GM21723 (cell line): ENCODE results near the gene KRTAP5-5.
"Not testable (repeated sequence)": the region's sequence is repeated elsewhere in the genome, so short reads cannot be mapped to it uniquely, and the experiment has no call there.

Source experiments
- ATAC-seq: cut with Tn5 transposase; IDR thresholded peaks from one replicate; pipeline ENCODE4 v1.9.1; 2021; ENCODE audit warnings: mild to moderate bottlenecking, moderate library complexity; ENCODE audit not compliant: unreplicated experiment

KRTAP5-5 gene

DNA sequence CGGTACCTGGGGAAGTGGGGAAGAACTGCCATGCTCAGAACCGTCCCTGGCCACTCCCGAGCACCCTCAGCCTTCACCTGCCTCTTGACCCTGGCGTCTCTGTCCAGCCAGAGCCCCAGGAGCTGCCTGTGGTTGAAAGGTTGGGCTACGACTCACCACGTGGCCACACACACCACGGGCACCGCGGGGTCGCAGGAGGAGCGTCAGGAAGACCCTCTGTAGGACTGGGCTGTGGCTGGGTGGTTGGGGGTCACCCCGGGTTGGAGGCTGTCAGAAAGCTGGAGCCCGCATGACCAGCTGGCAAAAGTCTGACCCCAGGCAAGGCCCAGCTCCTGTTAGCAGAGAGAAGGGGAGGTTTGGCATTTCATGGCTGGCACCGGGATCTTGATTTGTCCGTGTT, 11.5 kb downstream of the KRTAP5-5 start:
- no peak for ATAC-seq

DNA sequence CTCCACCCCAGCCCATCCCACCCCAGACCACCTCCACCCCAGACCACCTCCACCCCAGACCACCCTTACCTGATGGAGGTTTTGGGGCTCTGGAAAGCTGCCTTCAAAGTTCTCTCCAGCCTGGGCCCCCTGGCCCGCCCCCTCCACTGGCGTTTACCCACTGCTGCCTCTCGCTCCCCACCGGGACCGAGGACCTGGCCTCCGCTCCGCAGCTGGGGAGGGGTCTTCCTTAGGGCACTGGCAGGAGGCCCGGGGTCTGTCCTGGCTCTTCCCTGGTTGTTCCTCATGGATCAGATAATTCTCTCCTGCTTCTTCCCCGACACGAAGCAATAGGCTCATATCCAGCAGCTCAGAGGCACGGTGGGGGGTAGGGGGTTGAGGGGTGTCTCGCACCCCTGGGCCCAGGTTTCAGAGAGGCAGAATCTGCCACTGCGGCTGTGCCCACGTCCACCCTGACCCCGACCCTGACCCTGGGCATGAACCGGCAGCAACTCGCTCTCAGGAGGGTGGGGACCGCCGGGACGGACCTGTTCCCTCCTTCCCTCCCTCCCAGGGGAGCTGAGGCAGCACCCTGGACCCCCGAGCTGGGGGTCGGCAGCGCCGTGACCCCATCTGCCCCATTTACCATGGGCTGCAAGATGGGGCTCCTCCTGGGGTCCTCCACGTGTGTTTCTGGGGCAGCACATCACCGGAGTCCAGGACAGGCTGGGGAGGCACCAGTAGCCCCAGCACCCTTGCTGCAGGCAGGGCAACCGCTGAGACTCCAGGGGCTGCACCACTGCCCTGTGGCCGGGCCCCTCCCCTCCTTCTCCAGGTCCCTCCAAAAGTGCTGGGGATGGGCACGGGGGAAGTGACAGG, 12.9 kb downstream of the KRTAP5-5 start:
- no peak for ATAC-seq

DNA sequence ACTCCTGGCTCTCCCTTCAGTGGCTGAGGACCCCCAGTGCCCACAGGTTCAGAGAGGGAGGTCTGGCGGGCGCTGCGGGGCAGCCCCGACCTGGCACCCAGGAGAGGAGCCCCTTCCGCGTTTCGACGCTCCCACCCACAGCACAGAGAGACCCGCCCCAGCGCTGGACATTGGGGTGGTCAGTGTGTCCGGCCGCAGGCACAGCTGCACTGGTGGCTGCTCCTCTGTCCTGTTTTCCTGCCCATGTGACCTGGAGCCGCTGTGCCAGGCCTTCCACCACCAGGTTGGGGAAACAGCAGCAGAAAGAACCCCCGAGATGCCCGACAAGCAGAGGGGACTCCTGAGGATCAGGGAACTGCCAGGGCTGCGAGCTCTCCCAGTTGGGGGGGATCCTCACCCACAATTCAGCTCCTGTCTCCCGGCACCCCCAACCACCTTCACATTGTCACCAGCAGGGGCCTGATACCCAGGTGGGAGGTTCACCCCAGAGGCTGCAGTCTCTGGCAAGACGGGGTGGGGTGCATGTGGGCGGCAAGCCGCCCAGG, 13.6 kb downstream of the KRTAP5-5 start:
- ATAC-seq = no peak

- no peak for ATAC-seq
Observed at GRCh38 chr11:1644601-1645356, 15.2 kb downstream of the KRTAP5-5 start.

DNA sequence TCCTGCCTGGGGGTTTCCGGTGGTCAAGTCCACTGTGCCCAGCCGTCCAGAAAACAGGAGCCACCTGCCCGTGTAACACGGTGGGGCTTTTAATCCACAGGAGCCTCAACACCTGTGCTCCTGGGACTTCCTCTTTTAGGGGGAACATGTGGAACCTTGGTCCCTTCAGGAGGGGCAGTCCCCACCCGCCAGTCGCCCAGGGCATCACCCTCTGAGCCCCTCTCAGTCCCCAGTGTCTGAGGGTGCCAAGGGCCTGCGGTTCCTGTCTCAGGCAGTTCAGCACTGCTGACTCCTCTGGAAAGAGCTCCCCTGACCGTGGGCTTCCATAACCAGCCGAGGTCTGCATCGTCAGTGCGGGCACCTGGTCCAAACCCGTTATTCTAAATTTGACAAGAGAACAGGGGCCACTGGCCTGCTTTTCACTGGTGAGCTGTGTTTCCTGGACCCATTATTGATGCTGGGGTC, 15.8 kb downstream of the KRTAP5-5 start:
- no peak for ATAC-seq

- ATAC-seq = not testable (repeated sequence)
Observed at GRCh38 chr11:1646540-1646939, 17.0 kb downstream of the KRTAP5-5 start.

DNA sequence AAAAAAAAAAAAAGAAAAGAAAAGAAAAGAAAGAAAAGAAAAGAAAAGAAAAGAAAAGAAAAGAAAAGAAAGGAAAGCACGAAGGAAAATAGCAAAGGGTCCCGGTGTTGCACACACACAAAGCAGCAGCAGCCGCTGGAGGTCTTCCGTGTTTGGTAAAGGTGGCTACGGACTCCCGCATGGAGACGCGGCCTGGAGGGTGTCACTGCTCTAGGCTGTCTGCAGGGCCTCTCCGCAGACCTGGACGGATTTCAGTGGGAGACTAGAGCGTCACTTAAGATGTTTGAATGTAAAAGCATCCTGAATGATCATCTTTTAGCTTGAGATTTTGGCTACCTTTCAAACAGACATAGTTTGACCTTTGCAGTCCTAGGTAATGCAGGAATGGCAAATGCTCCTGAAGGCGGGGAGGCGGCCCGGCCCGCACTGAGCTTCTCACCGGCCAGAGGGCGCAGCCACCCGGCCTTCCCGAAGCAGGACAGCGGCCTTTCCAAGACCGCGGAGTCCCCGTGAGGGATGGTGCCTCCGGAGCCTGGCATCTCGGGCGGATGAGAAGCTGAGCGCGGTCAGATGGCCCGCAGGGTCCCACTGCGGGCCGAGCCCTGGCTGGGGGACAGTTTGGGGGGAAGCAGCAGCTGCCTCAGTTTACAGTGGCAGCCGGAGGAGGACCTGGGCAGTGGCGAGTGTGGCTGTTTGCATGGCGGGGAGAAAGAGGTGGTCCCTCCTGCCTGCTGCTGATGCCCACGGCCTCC, 18.5 kb downstream of the KRTAP5-5 start:
- ATAC-seq = no peak

GRCh38 chr11:1648653-1649420, 19.3 kb downstream of the KRTAP5-5 start:
- ATAC-seq = no peak

GRCh38 chr11:1650034-1650917, 20.7 kb downstream of the KRTAP5-5 start:
- ATAC-seq = no peak

DNA sequence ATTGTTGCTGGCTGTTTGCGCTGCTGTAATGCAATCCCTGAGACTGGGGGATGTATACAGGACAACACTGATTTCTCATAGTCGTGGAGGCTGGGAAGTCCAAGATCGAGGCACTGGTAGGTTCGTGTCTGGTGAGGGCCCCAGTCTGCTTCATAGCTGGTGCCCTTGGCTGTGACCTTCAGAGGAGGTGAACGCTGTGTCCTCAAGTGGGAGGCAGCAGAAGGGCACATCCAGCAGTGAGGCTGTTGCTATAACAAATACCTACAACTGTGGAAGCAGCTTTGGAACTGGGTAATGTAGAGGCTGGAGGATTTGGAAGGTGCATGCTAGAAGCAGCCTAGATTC, 21.3 kb downstream of the KRTAP5-5 start:
- ATAC-seq = no peak

DNA sequence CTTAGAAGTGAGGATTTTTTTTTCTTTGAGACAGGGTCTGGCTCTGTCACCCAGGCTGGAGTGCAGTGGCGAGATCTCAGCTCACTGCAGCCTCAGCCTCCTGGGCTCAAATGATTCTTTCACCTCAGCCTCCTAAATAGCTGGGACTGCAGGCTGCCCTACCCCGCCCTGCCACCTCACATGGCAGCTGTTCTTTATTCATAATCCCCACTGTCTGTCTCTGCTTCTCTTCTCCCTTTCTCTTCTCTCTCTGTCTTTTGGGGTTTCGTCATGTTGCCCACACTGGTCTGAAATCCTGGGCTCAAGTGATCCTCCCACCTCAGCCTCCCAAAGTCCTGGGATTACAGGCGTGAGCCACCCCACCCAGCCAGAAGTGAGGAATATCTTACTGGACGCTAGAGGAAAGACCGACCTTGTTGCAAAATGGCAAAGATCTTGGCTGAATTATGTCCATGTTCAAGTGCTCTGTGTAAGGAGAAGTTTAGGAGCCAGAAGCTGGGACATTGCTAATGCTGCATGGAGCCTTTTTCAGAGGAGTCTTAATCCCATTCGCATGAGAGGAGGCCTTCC, 21.9 kb downstream of the KRTAP5-5 start:
- no peak for ATAC-seq

GRCh38 chr11:1652026-1652425, 22.5 kb downstream of the KRTAP5-5 start:
- no peak for ATAC-seq

DNA sequence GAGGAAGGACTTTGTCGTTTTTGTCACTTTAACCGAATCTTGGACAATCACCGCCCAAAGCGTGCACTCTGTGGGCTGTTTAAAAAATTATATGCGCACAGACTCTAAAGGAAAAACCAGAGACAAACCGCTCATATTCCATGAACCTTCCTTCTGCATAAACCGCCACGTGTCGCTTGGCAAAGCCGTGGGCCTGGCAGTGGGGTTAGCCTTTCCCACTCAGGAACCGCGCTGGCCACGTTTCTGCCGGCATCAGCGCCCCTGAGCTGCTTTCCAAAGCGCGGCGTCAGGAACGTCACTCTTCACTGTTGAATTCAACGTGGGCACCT, 22.8 kb downstream of the KRTAP5-5 start:
- ATAC-seq = no peak

DNA sequence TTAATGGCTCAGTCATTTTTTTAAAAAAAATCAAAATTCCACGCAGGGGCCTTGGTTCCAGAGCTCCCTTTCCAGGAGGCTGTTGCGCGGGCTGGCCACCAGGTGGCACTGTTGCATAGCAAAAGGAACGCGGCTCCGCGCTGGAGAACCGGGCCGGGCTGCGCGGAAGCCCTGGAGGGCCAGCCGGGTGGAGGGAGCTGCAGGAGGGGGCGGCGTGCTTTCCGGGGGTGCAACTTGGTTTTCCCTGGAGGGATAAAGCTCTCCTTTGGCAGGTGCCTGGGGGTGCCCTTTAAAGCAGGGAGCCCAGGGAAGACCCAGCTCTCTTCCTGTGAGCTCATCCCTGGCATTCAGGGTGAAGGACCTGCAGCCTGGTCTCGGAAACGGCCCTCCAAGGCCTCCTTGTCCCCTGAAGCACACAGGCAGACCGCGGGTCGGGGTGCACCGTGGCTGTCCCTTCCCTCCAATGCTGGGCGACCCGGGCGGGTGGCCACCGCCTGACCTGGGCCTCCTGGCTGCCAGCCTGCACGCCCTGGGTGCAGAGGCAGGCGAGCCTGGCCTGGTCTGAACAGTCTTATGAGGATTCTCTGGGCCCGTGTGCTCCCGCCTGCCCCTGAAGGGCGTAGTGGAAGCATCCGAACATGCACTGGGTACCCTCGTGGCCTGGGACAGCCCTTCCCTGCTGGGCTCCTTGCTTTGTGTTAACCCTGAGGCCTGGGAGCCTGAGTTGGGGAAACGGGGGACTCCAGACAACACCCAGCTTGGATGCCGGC, 23.4 kb downstream of the KRTAP5-5 start:
- ATAC-seq = no peak

- no peak for ATAC-seq
Observed at GRCh38 chr11:1653541-1654387, 24.2 kb downstream of the KRTAP5-5 start.

- no peak for ATAC-seq
Observed at GRCh38 chr11:1654388-1655167, 25.0 kb downstream of the KRTAP5-5 start.
